ENCODE measurements around the gene TUBAL3.

DNA sequence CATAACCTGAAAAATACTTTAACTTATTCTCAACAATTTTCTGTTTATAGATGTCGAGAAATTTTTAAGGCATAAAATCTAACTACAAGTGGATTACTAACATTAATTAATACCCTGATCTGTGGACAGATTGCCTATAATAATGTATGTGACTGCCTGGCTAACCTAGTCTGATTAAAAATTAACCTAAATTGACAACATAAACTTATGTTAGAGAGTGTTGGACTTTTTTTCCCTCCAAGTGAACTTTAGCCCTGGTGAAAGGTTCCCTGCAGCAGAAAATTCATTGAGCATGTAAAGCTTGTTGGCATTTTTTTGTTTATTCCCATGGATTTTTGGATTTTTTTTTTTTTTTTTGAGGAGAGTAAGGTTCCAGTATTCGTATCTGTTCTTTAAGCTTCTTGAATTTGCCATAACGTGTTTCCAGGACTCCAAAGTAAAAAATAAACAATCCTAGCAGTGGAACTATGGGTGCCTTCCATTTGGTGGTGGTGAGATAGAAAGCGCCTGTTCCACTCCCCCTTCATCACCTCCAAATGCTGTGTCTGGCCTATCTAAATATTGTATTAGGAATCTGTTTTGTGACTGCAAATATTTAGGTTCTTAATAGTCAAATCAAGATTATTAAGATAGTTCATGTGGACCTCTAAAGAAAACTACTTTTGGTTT lies 43.8 kb upstream of the TUBAL3 start:
- TF ChIP-seq, protein P1, sequence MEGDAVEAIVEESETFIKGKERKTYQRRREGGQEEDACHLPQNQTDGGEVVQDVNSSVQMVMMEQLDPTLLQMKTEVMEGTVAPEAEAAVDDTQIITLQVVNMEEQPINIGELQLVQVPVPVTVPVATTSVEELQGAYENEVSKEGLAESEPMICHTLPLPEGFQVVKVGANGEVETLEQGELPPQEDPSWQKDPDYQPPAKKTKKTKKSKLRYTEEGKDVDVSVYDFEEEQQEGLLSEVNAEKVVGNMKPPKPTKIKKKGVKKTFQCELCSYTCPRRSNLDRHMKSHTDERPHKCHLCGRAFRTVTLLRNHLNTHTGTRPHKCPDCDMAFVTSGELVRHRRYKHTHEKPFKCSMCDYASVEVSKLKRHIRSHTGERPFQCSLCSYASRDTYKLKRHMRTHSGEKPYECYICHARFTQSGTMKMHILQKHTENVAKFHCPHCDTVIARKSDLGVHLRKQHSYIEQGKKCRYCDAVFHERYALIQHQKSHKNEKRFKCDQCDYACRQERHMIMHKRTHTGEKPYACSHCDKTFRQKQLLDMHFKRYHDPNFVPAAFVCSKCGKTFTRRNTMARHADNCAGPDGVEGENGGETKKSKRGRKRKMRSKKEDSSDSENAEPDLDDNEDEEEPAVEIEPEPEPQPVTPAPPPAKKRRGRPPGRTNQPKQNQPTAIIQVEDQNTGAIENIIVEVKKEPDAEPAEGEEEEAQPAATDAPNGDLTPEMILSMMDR (optimal IDR thresholded peaks at IDR 0.05 in 1 of 3, IDR thresholded peaks at IDR 0.05 in 1 of 3, conservative IDR thresholded peaks at IDR 0.05 in 1 of 3; ENCODE audit: extremely low read depth in 1 of 3, insufficient read depth in 2 of 3, low read length in 3 of 3) = no peak
- TF ChIP-seq EZH2 (IDR thresholded peaks at IDR 0.05; ENCODE audit: low read length) = no peak
